GM12874 (cell line): ENCODE measurements around the gene ANXA5.

Source experiments
- TF ChIP-seq, protein P1 (sequence below): IDR thresholded peaks from 2 replicates; pipeline ENCODE4 v1.5.1; 2011; ENCODE audit warnings: low read depth, mild to moderate bottlenecking, control low read depth, low read length, moderate library complexity; ENCODE audit not compliant: insufficient read depth

The ANXA5 gene

DNA sequence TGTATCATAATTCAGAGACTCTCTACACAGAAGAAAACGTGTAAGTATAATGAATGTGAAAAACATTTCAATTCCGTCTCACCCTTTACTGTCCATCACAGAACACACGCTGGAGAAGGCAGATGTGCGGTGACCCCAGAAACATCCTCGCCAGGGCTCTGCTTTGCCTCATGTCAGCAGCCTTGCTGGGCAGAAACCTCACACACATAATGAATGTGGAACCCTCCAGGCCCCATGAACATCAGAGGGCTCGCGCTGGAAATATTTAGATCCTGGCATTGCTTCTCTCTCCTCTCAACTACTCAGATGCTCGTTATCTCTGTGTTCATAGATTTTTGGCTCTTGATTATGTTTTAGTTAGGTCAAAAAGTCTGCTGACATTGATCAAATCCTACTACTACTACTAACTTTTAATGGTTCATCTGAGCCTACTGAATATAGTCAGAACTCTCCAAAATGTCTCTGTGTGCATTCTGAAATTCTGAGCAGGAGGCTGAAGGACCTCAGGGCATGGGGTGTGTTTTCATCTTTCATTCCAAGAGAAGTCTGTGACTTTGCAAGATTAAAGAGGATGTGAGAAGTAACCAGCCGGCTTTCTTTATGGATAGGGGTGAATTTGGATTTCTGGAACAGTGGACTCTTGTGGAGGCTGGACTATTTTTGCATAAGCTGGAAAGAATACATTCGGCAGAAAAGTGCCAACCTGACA is 41.2 kb upstream of the ANXA5 start:
- TF ChIP-seq, protein P1, sequence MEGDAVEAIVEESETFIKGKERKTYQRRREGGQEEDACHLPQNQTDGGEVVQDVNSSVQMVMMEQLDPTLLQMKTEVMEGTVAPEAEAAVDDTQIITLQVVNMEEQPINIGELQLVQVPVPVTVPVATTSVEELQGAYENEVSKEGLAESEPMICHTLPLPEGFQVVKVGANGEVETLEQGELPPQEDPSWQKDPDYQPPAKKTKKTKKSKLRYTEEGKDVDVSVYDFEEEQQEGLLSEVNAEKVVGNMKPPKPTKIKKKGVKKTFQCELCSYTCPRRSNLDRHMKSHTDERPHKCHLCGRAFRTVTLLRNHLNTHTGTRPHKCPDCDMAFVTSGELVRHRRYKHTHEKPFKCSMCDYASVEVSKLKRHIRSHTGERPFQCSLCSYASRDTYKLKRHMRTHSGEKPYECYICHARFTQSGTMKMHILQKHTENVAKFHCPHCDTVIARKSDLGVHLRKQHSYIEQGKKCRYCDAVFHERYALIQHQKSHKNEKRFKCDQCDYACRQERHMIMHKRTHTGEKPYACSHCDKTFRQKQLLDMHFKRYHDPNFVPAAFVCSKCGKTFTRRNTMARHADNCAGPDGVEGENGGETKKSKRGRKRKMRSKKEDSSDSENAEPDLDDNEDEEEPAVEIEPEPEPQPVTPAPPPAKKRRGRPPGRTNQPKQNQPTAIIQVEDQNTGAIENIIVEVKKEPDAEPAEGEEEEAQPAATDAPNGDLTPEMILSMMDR = no peak

DNA sequence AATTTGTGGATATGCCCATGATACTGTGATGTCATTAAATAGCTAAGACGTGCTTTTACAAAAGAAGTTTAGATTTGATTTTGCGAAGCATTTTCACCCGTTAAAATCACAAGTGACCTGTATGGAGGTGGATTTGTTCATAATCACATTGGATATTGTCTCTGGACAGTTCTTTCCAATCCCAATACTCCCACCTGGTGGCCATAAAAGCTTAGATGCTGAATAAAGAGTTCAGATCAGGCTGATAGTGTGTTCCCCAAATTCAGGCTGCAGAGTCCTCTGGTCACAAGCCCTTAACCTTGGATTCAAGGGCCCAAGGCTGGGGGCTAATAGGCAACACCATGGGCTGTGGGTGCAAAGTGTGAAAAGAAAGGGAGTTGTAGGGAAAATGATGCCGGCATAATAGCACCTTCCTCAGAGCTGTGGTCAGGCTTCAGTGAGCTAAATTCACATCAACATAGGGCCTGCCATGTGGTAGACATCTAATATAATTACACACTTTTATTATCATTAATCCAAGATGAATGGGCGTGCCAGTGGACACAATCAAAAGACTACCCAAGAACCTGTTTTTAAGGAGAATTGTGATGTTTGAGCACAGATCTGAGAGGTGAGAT is 40.1 kb upstream of the ANXA5 start:
- TF ChIP-seq, protein P1 = 0 out of 2 replicates have a peak, but pooled peaks have one; percentile 18

DNA sequence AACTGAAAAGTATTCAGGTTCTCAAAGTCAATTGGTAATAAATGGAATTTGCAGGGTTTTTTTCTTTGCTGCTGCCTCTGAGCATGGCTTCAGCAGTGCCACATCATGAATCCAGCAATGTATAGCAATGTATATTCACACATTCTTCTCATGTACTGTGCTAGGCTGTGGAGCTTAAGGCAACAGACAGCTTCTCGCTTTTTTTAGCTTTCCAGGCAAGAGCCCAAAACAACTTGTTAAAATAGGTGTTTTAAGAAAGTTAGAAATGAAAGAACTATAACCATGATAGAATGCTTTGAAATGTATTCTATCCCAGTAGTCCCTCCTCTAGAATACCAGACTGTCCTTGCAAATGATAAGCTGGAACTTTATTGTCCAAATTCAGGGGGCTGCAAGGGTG is 37.8 kb upstream of the ANXA5 start:
- TF ChIP-seq, protein P1 = no peak

DNA sequence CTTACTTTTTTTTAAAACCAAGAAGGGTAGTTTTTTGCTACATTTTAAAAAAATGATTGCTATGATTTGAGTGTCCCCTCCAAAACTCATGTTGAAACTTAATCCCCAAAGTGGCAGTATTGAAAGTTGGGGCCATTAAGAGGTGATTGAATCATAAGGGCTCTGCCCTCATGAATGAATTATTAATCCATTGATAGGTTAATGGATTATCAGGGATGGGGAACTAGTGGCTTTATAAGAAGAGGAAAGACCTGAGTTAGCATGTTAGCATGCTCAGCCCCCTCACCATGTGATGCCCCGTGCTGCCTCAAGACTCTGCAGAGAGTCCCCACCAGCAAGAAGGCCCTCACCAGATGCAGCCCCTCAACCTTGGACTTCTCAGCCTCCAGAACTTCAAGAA is 37.2 kb upstream of the ANXA5 start:
- TF ChIP-seq, protein P1 = no peak

- TF ChIP-seq, protein P1 = no peak
Measured at GRCh38 chr4:121728798-121729226, 32.0 kb upstream of the ANXA5 start.

GRCh38 chr4:121728066-121728465 is 31.3 kb upstream of the ANXA5 start:
- TF ChIP-seq, protein P1 = no peak

- TF ChIP-seq, protein P1 = peak; percentile 58
Measured at GRCh38 chr4:121726642-121727268, 30.0 kb upstream of the ANXA5 start.
